HepG2 (cell line): ENCODE measurements around the gene MYL12B. TPM values are rescaled to one million over a fixed set of nuclear protein-coding genes. Genes with fewer than 3 reads are reported as not detected.

Source experiments
- FOXO1 ChIP-seq: sonication (generic); formaldehyde crosslinking; IDR thresholded peaks from 2 replicates; pipeline ENCODE4 v1.4.0; 2020; ENCODE audit warnings: missing genetic modification reagents
- NR1H2 ChIP-seq: sonication (generic); formaldehyde crosslinking; IDR thresholded peaks from 2 replicates; pipeline ENCODE4 v1.8.1; 2022; ENCODE audit warnings: low read depth, missing genetic modification reagents, borderline replicate concordance
- NR2F6 ChIP-seq, 2 experiments: IDR thresholded peaks; 2 replicates each; pipeline ENCODE4 v1.6.1; 2016; ENCODE audit warnings: antibody characterized with exemption in 1 of 2, mild to moderate bottlenecking in 1 of 2
- PRMT3 ChIP-seq: sonication (generic); formaldehyde crosslinking; IDR thresholded peaks from 2 replicates; pipeline ENCODE4 v1.8.1; 2022; ENCODE audit warnings: low read depth, mild to moderate bottlenecking, moderate library complexity, missing genetic modification reagents, borderline replicate concordance
- SAFB2 ChIP-seq: sonication (generic); formaldehyde crosslinking; IDR thresholded peaks from 2 replicates; pipeline ENCODE4 v1.5.1; 2020; ENCODE audit warnings: missing genetic modification reagents, low read depth, mild to moderate bottlenecking, borderline replicate concordance
- ZNF121 ChIP-seq: sonication (generic); formaldehyde crosslinking; IDR thresholded peaks from 2 replicates; pipeline ENCODE4 v1.5.0; 2020; ENCODE audit warnings: mild to moderate bottlenecking, missing genetic modification reagents
- ZNF317 ChIP-seq: sonication (generic); formaldehyde crosslinking; IDR thresholded peaks from 2 replicates; pipeline ENCODE4 v1.5.0; 2020; ENCODE audit warnings: mild to moderate bottlenecking, missing genetic modification reagents
- ZNF530 ChIP-seq: sonication (generic); formaldehyde crosslinking; IDR thresholded peaks from 2 replicates; pipeline ENCODE4 v1.5.0; 2020; ENCODE audit warnings: low read depth, mild to moderate bottlenecking, missing genetic modification reagents
- ZSCAN25 ChIP-seq: sonication (generic); formaldehyde crosslinking; IDR thresholded peaks from 2 replicates; pipeline ENCODE4 v1.8.0; 2022; ENCODE audit warnings: mild to moderate bottlenecking, missing genetic modification reagents
- ZSCAN9 ChIP-seq: IDR thresholded peaks from 2 replicates; pipeline ENCODE4 v1.6.1; 2016; ENCODE audit warnings: borderline replicate concordance
- polyA plus RNA-seq, 8 experiments: library from polyadenylated mRNA; depleted of rRNA in 3 of 8; stranded (reverse) in 7 of 8; unstranded in 1 of 8; fragments of >200 nt; fragmentation: Illumina TruSeq in 4 of 8; extraction: Trizol in 4 of 8; gene quantifications; 2 replicates each; pipeline versions ENCODE4 v1.2.1 to v1.2.3, GENCODE V29; 2011 to 2016; ENCODE audit warnings: low read depth in 4 of 8, missing spikeins in 1 of 8, mixed read lengths in 1 of 8; ENCODE audit not compliant: insufficient read depth in 1 of 8
- total RNA-seq, 5 experiments: library from RNA; depleted of rRNA; stranded (reverse); fragments of >200 nt; fragmentation: Illumina TruSeq; extraction: Trizol; gene quantifications; 2 replicates each; pipeline ENCODE4 v1.2.3, GENCODE V29; 2016; ENCODE audit warnings: low read depth in 1 of 5
- TF ChIP-seq, protein P1 (sequence below): sonication (generic); formaldehyde crosslinking; IDR thresholded peaks from 2 replicates; pipeline ENCODE4 v1.5.1; 2020; ENCODE audit warnings: missing genetic modification reagents, mild to moderate bottlenecking, borderline replicate concordance
- TF ChIP-seq, protein P2 (sequence below): sonication (generic); formaldehyde crosslinking; IDR thresholded peaks from 2 replicates; pipeline ENCODE4 v1.5.1; 2020; ENCODE audit warnings: mild to moderate bottlenecking, missing genetic modification reagents, borderline replicate concordance
- TF ChIP-seq, protein P3 (sequence below): sonication (generic); formaldehyde crosslinking; IDR thresholded peaks from 2 replicates; pipeline ENCODE4 v1.5.1; 2020; ENCODE audit warnings: mild to moderate bottlenecking, missing genetic modification reagents, moderate library complexity

Gene MYL12B
- total and polyA plus RNA-seq, 2 of the 13 experiments (the other 11 are each of a cell fraction or from before 2014, with no cell fraction given): 265 to 340 TPM

DNA sequence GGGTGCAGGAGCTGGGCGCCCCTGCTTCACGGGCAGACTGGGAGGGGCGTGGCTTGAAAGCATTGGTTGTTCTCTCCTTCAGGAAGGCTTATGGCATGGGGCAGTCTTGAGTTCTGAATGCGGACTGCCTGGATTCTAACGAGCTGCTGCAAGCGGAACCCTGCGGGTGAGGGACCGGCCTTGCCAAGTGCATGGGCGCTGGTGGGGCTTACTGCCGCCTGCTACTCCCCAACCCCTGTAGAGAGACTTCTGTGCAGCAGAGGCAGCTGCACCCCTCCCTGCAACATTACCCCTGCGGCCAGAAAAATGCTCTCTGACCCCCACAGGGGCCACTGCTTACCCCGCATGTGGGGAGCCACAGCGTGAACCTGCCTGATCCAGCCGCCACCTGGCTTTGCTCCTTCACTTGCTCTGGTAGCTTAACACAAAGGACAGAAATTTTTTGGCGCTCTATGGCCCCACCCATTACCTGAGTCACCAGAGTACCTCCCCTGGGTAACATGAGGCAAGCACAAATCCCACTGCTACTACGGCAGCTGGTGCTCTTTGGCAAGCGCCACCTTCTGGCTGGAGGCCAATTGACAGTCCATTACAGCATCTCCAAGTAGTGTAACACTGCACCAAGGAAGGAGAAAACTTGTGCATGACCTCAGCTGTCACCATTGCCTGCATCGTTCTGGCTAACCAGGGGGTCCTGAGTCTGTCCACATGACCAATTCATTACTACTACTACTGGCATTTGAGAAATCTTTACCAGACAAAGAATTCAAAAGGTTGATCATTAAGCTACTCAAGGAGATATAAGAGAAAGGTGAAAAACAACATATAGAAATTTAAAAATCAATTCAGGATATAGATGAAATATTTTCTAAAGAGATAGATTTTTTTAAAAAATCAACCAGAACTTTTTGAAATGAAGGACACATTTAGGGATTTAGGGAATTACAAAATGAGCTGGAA, 35.4 kb downstream of the MYL12B start (continued):
- no peak; the same call in 1 of the 2 replicates for TF ChIP-seq ZSCAN25 (CRISPR knock-in tag)
- no peak for TF ChIP-seq ZNF317 (CRISPR knock-in tag)
- TF ChIP-seq NR2F6 (IDR thresholded peaks at IDR 0.05): no peak
- peak; percentile 71 for TF ChIP-seq NR2F6 (CRISPR knock-in tag; IDR thresholded peaks at IDR 0.05)
- TF ChIP-seq ZSCAN9 (CRISPR knock-in tag): peak; percentile 67; the same call in 1 of the 2 replicates
- TF ChIP-seq PRMT3: no peak
- TF ChIP-seq, protein P1, sequence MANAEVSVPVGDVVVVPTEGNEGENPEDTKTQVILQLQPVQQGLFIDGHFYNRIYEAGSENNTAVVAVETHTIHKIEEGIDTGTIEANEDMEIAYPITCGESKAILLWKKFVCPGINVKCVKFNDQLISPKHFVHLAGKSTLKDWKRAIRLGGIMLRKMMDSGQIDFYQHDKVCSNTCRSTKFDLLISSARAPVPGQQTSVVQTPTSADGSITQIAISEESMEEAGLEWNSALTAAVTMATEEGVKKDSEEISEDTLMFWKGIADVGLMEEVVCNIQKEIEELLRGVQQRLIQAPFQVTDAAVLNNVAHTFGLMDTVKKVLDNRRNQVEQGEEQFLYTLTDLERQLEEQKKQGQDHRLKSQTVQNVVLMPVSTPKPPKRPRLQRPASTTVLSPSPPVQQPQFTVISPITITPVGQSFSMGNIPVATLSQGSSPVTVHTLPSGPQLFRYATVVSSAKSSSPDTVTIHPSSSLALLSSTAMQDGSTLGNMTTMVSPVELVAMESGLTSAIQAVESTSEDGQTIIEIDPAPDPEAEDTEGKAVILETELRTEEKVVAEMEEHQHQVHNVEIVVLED (CRISPR knock-in tag): peak; percentile 54; the same call in 1 of the 2 replicates
- TF ChIP-seq SAFB2: no peak
- no peak; the same call in 1 of the 2 replicates for TF ChIP-seq ZNF121 (CRISPR knock-in tag)
- no peak for TF ChIP-seq NR1H2 (CRISPR knock-in tag)
- TF ChIP-seq FOXO1 (CRISPR knock-in tag): peak; percentile 42; the same call in 1 of the 2 replicates
- TF ChIP-seq, protein P2, sequence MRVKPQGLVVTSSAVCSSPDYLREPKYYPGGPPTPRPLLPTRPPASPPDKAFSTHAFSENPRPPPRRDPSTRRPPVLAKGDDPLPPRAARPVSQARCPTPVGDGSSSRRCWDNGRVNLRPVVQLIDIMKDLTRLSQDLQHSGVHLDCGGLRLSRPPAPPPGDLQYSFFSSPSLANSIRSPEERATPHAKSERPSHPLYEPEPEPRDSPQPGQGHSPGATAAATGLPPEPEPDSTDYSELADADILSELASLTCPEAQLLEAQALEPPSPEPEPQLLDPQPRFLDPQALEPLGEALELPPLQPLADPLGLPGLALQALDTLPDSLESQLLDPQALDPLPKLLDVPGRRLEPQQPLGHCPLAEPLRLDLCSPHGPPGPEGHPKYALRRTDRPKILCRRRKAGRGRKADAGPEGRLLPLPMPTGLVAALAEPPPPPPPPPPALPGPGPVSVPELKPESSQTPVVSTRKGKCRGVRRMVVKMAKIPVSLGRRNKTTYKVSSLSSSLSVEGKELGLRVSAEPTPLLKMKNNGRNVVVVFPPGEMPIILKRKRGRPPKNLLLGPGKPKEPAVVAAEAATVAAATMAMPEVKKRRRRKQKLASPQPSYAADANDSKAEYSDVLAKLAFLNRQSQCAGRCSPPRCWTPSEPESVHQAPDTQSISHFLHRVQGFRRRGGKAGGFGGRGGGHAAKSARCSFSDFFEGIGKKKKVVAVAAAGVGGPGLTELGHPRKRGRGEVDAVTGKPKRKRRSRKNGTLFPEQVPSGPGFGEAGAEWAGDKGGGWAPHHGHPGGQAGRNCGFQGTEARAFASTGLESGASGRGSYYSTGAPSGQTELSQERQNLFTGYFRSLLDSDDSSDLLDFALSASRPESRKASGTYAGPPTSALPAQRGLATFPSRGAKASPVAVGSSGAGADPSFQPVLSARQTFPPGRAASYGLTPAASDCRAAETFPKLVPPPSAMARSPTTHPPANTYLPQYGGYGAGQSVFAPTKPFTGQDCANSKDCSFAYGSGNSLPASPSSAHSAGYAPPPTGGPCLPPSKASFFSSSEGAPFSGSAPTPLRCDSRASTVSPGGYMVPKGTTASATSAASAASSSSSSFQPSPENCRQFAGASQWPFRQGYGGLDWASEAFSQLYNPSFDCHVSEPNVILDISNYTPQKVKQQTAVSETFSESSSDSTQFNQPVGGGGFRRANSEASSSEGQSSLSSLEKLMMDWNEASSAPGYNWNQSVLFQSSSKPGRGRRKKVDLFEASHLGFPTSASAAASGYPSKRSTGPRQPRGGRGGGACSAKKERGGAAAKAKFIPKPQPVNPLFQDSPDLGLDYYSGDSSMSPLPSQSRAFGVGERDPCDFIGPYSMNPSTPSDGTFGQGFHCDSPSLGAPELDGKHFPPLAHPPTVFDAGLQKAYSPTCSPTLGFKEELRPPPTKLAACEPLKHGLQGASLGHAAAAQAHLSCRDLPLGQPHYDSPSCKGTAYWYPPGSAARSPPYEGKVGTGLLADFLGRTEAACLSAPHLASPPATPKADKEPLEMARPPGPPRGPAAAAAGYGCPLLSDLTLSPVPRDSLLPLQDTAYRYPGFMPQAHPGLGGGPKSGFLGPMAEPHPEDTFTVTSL: no peak
- TF ChIP-seq, protein P3, sequence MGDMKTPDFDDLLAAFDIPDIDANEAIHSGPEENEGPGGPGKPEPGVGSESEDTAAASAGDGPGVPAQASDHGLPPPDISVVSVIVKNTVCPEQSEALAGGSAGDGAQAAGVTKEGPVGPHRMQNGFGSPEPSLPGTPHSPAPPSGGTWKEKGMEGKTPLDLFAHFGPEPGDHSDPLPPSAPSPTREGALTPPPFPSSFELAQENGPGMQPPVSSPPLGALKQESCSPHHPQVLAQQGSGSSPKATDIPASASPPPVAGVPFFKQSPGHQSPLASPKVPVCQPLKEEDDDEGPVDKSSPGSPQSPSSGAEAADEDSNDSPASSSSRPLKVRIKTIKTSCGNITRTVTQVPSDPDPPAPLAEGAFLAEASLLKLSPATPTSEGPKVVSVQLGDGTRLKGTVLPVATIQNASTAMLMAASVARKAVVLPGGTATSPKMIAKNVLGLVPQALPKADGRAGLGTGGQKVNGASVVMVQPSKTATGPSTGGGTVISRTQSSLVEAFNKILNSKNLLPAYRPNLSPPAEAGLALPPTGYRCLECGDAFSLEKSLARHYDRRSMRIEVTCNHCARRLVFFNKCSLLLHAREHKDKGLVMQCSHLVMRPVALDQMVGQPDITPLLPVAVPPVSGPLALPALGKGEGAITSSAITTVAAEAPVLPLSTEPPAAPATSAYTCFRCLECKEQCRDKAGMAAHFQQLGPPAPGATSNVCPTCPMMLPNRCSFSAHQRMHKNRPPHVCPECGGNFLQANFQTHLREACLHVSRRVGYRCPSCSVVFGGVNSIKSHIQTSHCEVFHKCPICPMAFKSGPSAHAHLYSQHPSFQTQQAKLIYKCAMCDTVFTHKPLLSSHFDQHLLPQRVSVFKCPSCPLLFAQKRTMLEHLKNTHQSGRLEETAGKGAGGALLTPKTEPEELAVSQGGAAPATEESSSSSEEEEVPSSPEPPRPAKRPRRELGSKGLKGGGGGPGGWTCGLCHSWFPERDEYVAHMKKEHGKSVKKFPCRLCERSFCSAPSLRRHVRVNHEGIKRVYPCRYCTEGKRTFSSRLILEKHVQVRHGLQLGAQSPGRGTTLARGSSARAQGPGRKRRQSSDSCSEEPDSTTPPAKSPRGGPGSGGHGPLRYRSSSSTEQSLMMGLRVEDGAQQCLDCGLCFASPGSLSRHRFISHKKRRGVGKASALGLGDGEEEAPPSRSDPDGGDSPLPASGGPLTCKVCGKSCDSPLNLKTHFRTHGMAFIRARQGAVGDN (CRISPR knock-in tag): peak; percentile 77
- no peak for TF ChIP-seq ZNF530 (CRISPR knock-in tag)
